ENCODE results near the gene KLHL41. TPM values are rescaled to one million over a fixed set of nuclear protein-coding genes. Genes with fewer than 3 reads are reported as not detected.
"Not testable (repeated sequence)": the region's sequence is repeated elsewhere in the genome, so short reads cannot be mapped to it uniquely, and the experiment has no call there.

KLHL41 gene
- total RNA-seq, 2 experiments from 2014 or later = 0.46 TPM; not detected in 1

DNA sequence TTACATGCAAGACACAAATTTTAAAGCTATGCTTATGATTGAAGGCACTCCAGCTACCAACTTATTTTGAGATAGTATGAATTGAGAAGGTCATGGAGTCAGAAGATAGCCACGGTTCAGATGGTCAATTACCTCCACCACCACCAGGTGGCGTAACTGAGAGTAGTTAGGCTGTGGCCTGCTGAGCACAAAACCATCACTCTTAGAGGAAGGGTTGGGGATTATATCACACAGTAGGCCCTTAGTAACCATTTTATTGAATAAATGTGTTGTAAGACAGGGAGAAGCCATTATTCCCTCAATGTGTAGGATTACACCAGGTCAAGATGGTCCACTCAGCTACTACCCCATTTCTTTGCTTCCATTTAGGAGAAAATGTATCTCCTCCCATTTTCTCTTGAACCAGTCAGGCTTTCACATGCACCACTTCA, 18.8 kb downstream of the KLHL41 start:
- Mint-ChIP-seq H3K27me3 (no peaks in the 10 kb centered on the region), H3K4me1 (no peaks in the 10 kb centered on the region), H3K4me3 (no peak overlapping the region), H3K36me3 (ENCODE audit: low read depth) (peaks cover 8% of the 10 kb centered on the region), H3K9me3 (ENCODE audit: low read depth) (no peaks in the 10 kb centered on the region), H3K27ac (no peak overlapping the region)
- peak; percentile 91 for ATAC-seq
- peak; percentile 86 for DNase-seq
- ChIA-PET CTCF (interaction anchor here (0.6 to 2.5 kb wide), 6 partner anchors 10 to 1042 kb away, joined by 3 to 19 read pairs (median 4); partner anchors contain the start of gene CFAP210), POLR2A (no interaction called here)
- intact Hi-C loops (cut with DNase I, micrococcal nuclease) = loop anchor here (1.0 to 10.0 kb wide), 4 partner anchors 149 to 400 kb away; no protein-coding TSS in a partner anchor

DNA sequence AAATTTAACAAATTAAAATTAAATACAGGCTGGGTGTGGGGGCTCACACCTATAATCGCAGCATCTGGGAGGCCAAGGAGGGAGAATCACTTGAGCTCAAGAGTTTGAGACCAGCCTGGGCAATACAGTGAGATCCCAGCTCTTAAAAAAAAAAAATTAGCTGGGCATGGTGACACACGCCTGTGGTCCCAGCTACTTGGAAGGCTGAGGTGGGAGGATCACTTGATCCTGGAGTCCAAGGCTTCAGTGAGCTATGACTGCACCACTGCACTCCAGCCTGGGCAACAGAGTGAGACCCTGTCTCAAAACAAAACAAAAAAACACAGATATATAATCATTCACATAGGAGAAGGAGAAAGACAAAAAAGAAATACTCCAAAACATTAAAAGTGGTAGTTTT, 30.0 kb downstream of the KLHL41 start:
- intact Hi-C loops (cut with DNase I, micrococcal nuclease); CTCF ChIA-PET; H3K9me3 Mint-ChIP-seq (ENCODE audit: low read depth); DNase-seq; H3K27ac Mint-ChIP-seq; POLR2A ChIA-PET; H3K27me3 Mint-ChIP-seq; H3K4me1 Mint-ChIP-seq; H3K4me3 Mint-ChIP-seq; ATAC-seq: not testable (repeated sequence)
- peaks cover 22% of the 10 kb centered on the region for H3K36me3 Mint-ChIP-seq (ENCODE audit: low read depth)

DNA sequence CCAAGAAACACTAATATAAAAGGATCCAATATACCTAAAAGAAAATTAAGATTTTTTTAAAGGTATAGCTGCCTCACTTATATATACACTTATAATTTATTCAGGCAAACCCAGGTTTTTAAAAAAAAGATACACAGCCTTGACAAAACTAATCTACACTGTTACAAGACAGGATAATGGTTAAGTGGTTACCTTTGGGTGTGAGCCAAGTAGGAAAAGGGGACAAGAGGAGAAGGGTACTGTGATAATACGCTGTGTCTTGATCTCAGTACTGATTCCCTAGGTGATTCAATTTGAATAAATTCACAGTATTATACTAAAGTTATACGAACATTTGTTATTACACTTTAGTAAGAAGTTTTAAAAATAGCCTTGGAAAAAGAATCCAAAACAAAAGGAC, 30.6 kb downstream of the KLHL41 start:
- CTCF ChIA-PET = no interaction called here
- POLR2A ChIA-PET = no interaction called here
- H3K4me1 Mint-ChIP-seq = no peaks in the 10 kb centered on the region
- ATAC-seq = no peak
- H3K9me3 Mint-ChIP-seq (ENCODE audit: low read depth) = no peaks in the 10 kb centered on the region
- no peaks in the 10 kb centered on the region for H3K27me3 Mint-ChIP-seq
- H3K27ac Mint-ChIP-seq = no peak overlapping the region
- DNase-seq = no peak
- peaks cover 22% of the 10 kb centered on the region for H3K36me3 Mint-ChIP-seq (ENCODE audit: low read depth)
- intact Hi-C loops (cut with DNase I, micrococcal nuclease) = no loop called here
- H3K4me3 Mint-ChIP-seq = no peak overlapping the region

DNA sequence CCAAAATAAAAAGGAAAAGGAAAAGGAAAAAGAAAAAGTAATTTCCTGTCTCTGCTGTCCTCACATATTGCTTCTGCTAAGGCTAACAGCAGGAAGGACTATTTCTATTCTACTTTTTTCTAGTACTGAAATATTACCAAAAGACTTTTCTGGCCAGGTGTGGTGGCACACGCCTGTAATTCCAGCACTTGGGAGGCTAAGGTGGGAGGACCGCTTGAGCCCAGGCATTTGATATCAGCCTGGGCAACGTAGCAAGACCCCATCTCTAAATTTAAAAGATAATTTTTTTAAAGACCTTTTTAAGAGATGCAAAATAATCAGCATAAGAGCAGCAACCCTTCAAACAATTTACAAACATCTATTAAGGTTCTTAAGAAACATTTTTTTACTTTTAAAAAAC, 32.9 kb downstream of the KLHL41 start:
- CTCF ChIA-PET = no interaction called here
- no peak for ATAC-seq
- Mint-ChIP-seq H3K9me3 (ENCODE audit: low read depth) (no peaks in the 10 kb centered on the region), H3K4me3 (no peak overlapping the region), H3K27me3 (no peaks in the 10 kb centered on the region), H3K4me1 (peaks cover 2% of the 10 kb centered on the region), H3K36me3 (ENCODE audit: low read depth) (peaks cover 27% of the 10 kb centered on the region), H3K27ac (no peak overlapping the region)
- POLR2A ChIA-PET = no interaction called here
- DNase-seq = no peak
- intact Hi-C loops (cut with DNase I, micrococcal nuclease) = no loop called here

DNA sequence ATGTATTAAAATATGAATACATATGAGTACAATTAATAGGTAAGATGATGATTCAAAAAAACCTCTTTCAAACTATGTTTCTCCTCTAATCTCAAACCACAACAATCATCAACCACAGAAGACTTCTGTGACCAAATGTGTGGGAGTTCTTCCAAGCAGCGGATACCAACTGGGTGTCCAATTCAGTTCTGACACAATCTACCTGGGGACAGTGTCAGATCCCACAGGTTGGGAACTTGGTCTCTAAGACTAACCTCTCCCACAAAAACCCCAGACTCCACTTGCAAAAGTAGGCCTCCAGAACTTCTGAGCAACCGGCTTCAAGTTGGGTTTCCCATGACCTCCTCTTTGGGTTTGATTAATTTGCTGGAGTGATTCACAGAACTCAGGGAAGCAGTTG, 37.3 kb downstream of the KLHL41 start:
- peaks cover 19% of the 10 kb centered on the region for H3K36me3 Mint-ChIP-seq (ENCODE audit: low read depth)
- no peaks in the 10 kb centered on the region for H3K27me3 Mint-ChIP-seq
- CTCF ChIA-PET = no interaction called here
- intact Hi-C loops (cut with DNase I, micrococcal nuclease) = no loop called here
- peaks cover 2% of the 10 kb centered on the region for H3K4me1 Mint-ChIP-seq
- H3K9me3 Mint-ChIP-seq (ENCODE audit: low read depth) = no peaks in the 10 kb centered on the region
- no peak overlapping the region for H3K4me3 Mint-ChIP-seq
- POLR2A ChIA-PET = no interaction called here
- H3K27ac Mint-ChIP-seq = no peak overlapping the region
- DNase-seq (no peak), ATAC-seq (no peak)

DNA sequence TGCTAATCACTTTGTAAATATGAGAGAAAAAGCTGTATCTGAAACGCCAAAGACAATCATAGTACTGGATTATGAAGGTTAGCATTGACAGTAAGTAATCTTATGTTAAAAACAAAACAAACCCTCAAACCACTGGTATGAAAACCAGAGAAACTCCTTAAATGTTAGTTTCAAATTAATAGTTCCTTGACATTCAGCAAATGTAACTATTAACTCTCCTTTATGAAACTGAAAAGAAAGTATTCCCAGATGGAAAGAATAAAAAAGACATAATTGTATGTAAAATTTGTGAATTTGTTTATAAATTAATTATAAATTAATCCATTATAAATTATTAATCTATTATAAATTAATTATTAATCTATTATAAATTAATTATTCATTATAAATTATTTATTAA, 51.9 kb downstream of the KLHL41 start:
- Mint-ChIP-seq H3K36me3 (ENCODE audit: low read depth) (peaks cover 22% of the 10 kb centered on the region), H3K27ac (no peak overlapping the region), H3K9me3 (ENCODE audit: low read depth) (no peaks in the 10 kb centered on the region), H3K4me3 (no peak overlapping the region), H3K27me3 (no peaks in the 10 kb centered on the region), H3K4me1 (no peaks in the 10 kb centered on the region)
- ATAC-seq = no peak
- CTCF ChIA-PET = no interaction called here
- POLR2A ChIA-PET = no interaction called here
- intact Hi-C loops (cut with DNase I, micrococcal nuclease) = loop anchor here in 1 of 2 experiments (5.0 to 10.0 kb wide), 2 partner anchors 99 to 587 kb away; no protein-coding TSS in a partner anchor
- DNase-seq = no peak

DNA sequence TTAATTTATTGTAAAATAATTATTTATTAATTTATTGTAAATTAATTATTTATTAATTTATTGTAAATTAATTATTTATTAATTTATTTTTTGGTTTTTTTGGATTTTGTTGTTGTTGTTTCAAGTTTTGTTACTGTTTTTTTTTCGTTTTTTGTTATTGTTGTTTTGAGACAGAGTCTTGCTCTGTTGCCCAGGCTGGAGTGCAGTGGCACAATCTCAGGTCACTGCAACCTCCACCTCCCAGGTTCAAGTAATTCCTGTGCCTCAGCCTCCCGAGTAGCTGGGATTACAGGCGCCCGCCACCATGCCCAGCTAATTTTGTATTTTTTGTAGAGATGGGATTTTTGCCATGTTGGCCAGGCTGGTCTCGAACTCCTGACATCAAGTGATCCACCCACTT, 52.6 kb downstream of the KLHL41 start:
- H3K4me3 Mint-ChIP-seq; DNase-seq; POLR2A ChIA-PET; H3K9me3 Mint-ChIP-seq (ENCODE audit: low read depth); H3K4me1 Mint-ChIP-seq; H3K27me3 Mint-ChIP-seq; H3K27ac Mint-ChIP-seq; ATAC-seq: not testable (repeated sequence)
- intact Hi-C loops (cut with DNase I, micrococcal nuclease) = loop anchor here in 1 of 2 experiments (5.0 to 10.0 kb wide), 2 partner anchors 100 to 587 kb away; no protein-coding TSS in a partner anchor
- peaks cover 22% of the 10 kb centered on the region for H3K36me3 Mint-ChIP-seq (ENCODE audit: low read depth)
- CTCF ChIA-PET = interaction anchor here (1.0 to 1.8 kb wide), 3 partner anchors 11 to 367 kb away, joined by 3 to 4 read pairs (median 3); no protein-coding TSS in a partner anchor

DNA sequence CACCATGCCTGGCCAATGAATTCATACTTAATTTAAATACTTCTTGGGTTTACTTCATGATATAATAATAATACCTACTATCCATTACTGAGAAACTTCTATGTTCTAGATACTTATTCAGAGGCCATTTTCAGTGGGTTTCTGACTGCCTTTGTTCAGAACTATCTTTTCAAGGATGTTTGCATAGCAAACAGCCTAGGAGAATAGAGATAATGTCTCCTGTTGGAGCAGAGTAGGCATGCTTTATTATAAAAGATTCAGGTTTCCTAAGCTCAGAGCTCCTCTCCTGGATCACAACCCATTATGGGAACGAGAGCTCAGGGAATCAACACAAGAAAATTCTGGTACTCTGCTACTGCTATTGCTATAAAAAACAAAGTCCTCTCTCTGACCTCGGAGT, 53.0 kb downstream of the KLHL41 start:
- H3K36me3 Mint-ChIP-seq (ENCODE audit: low read depth) = peaks cover 24% of the 10 kb centered on the region
- intact Hi-C loops (cut with DNase I, micrococcal nuclease) = loop anchor here in 1 of 2 experiments (5.0 to 10.0 kb wide), 2 partner anchors 100 to 588 kb away; no protein-coding TSS in a partner anchor
- H3K9me3 Mint-ChIP-seq (ENCODE audit: low read depth) = no peaks in the 10 kb centered on the region

DNA sequence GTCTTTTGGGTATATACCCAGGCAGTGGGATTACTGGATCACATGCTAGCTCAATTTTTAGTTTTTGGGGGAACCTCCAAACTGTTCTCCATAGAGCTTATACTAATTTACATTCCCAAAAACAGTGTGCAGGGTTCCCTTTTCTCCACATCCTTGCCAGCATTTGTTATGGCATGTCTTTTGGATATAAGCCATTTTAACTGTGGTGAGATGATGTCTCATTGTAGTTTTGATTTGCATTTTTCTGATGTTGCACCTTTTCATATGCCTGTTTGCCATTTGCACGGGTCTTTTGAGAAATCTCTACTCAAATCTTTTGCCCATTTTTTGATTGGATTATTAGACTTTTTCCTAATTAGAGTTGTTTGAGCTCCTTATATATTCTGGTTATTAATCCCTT, 56.2 kb downstream of the KLHL41 start:
- ATAC-seq = no peak
- no peaks in the 10 kb centered on the region for H3K9me3 Mint-ChIP-seq (ENCODE audit: low read depth)
- intact Hi-C loops (cut with DNase I, micrococcal nuclease) = loop anchor here in 1 of 2 experiments (10.0 kb wide), 1 partner anchor 591 kb away; no protein-coding TSS in a partner anchor
- H3K27ac Mint-ChIP-seq = no peak overlapping the region
- no peaks in the 10 kb centered on the region for H3K27me3 Mint-ChIP-seq
- DNase-seq = no peak
- peaks cover 35% of the 10 kb centered on the region for H3K36me3 Mint-ChIP-seq (ENCODE audit: low read depth)
- no peak overlapping the region for H3K4me3 Mint-ChIP-seq
- CTCF ChIA-PET = interaction anchor here (1.0 kb wide), 1 partner anchor 13 kb away, joined by 3 read pairs; no protein-coding TSS in a partner anchor
- H3K4me1 Mint-ChIP-seq = peaks cover 8% of the 10 kb centered on the region
- POLR2A ChIA-PET = interaction anchor here (0.6 kb wide), 1 partner anchor 11 kb away, joined by 3 read pairs; no protein-coding TSS in a partner anchor

More for the DNA sequence above, 53.0 kb downstream of the KLHL41 start:
- ChIA-PET POLR2A (interaction anchor here (0.6 kb wide), 1 partner anchor 364 kb away, joined by 4 read pairs; no protein-coding TSS in a partner anchor), CTCF (interaction anchor here (1.0 to 1.8 kb wide), 3 partner anchors 11 to 366 kb away, joined by 3 to 4 read pairs (median 3); no protein-coding TSS in a partner anchor)
- Mint-ChIP-seq H3K4me1 (no peaks in the 10 kb centered on the region), H3K27me3 (no peaks in the 10 kb centered on the region), H3K27ac (no peak overlapping the region), H3K4me3 (no peak overlapping the region)
- no peak for DNase-seq
- ATAC-seq = no peak

DNA sequence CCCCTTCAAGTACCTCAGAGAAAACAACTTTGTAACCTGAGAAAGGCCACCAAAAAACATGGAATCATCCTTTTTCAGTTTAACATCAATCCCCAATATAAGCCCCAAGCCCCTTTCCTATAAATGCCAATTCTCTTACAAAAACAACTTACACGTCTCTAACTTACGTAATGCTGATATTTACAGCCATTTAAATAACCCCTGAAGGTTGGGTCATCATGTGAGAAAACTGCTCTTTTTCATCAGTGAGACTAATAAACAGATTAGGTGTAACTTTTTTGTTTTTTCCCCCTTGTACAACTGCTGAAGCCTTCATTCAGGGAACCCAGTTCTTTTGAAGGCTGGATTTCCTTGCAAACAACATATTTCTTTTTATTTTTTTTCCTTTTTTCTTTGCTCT, 60.4 kb downstream of the KLHL41 start:
- H3K9me3 Mint-ChIP-seq (ENCODE audit: low read depth) = no peaks in the 10 kb centered on the region
- no peak for DNase-seq
- H3K4me1 Mint-ChIP-seq = peaks cover 20% of the 10 kb centered on the region
- intact Hi-C loops (cut with DNase I, micrococcal nuclease) = loop anchor here in 1 of 2 experiments (5.0 to 10.0 kb wide), 2 partner anchors 252 to 595 kb away; partner anchors contain the start of gene METTL5
- H3K27ac Mint-ChIP-seq = no peak overlapping the region
- no peaks in the 10 kb centered on the region for H3K27me3 Mint-ChIP-seq
- ChIA-PET CTCF (no interaction called here), POLR2A (interaction anchor here (0.6 kb wide), 1 partner anchor 42 kb away, joined by 4 read pairs; no protein-coding TSS in a partner anchor)
- no peak overlapping the region for H3K4me3 Mint-ChIP-seq
- ATAC-seq = no peak
- peaks cover 27% of the 10 kb centered on the region for H3K36me3 Mint-ChIP-seq (ENCODE audit: low read depth)

DNA sequence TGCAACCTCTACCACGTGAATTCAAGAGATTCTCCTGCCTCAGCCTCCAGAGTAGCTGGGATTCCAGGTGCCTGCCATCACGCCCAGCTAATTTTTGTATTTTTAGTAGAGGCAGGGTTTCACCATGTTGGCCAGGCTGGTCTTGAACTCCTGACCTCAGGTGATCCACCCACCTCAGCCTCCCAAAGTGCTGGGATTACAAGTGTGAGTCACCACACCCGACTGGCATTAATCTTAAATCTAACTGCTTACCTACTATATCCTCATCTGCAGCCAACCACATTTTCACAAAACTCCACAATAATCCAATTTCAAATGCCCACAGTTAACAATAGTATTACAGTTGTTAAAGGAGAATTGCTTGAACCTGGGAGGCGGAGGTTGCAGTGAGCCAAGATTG, 61.2 kb downstream of the KLHL41 start:
- H3K36me3 Mint-ChIP-seq (ENCODE audit: low read depth) = peaks cover 21% of the 10 kb centered on the region
- H3K4me3 Mint-ChIP-seq; POLR2A ChIA-PET; H3K27me3 Mint-ChIP-seq; DNase-seq; ATAC-seq; H3K9me3 Mint-ChIP-seq (ENCODE audit: low read depth); H3K27ac Mint-ChIP-seq; CTCF ChIA-PET: not testable (repeated sequence)
- intact Hi-C loops (cut with DNase I, micrococcal nuclease) = loop anchor here in 1 of 2 experiments (5.0 kb wide), 1 partner anchor 252 kb away; the partner anchor contains the start of gene METTL5
- H3K4me1 Mint-ChIP-seq = peaks cover 20% of the 10 kb centered on the region

DNA sequence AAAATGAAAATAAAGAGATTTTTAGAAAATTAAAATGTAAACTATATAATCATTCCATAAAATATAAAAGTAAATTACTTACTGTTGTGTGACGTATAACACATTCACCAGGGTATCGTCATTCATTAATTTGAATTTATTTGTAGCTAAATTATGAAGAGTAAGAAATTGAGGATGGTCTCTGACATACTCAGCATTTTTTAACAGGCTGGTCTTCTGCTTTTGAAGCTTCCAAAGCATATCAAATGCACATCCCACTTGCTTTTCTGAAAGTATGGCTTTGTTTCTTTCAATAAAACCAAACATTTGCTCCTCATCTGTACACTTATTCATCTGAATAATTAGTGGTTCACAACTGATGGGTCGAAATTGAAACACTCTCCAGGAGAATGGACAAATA, 62.1 kb downstream of the KLHL41 start:
- H3K4me3 Mint-ChIP-seq = no peak overlapping the region
- intact Hi-C loops (cut with DNase I, micrococcal nuclease) = loop anchor here in 1 of 2 experiments (5.0 kb wide), 1 partner anchor 251 kb away; the partner anchor contains the start of gene METTL5
- ATAC-seq (no peak), DNase-seq (no peak)
- ChIA-PET POLR2A (interaction anchor here (0.6 kb wide), 1 partner anchor 13 kb away, joined by 4 read pairs; no protein-coding TSS in a partner anchor), CTCF (interaction anchor here (0.6 to 2.8 kb wide), 2 partner anchors 14 to 41 kb away, joined by 3 to 18 read pairs; partner anchors contain the start of gene PPIG)
- no peaks in the 10 kb centered on the region for H3K9me3 Mint-ChIP-seq (ENCODE audit: low read depth)
- H3K36me3 Mint-ChIP-seq (ENCODE audit: low read depth) = peaks cover 18% of the 10 kb centered on the region
- H3K27ac Mint-ChIP-seq = no peak overlapping the region
- peaks cover 20% of the 10 kb centered on the region for H3K4me1 Mint-ChIP-seq
- no peaks in the 10 kb centered on the region for H3K27me3 Mint-ChIP-seq

Measured in activated CD4-positive, alpha-beta T cell treated with anti-CD3 and anti-CD28 coated beads for 36 hours (primary cell).